Kidney capillary endothelial cell (primary cell): Measurements from ENCODE around the gene MEIS3.

Source experiments
- DNase-seq: peaks from one replicate; pipeline ENCODE4 v3.0.0-alpha.2; 2018; ENCODE audit warnings: low spot score

The MEIS3 gene

DNA sequence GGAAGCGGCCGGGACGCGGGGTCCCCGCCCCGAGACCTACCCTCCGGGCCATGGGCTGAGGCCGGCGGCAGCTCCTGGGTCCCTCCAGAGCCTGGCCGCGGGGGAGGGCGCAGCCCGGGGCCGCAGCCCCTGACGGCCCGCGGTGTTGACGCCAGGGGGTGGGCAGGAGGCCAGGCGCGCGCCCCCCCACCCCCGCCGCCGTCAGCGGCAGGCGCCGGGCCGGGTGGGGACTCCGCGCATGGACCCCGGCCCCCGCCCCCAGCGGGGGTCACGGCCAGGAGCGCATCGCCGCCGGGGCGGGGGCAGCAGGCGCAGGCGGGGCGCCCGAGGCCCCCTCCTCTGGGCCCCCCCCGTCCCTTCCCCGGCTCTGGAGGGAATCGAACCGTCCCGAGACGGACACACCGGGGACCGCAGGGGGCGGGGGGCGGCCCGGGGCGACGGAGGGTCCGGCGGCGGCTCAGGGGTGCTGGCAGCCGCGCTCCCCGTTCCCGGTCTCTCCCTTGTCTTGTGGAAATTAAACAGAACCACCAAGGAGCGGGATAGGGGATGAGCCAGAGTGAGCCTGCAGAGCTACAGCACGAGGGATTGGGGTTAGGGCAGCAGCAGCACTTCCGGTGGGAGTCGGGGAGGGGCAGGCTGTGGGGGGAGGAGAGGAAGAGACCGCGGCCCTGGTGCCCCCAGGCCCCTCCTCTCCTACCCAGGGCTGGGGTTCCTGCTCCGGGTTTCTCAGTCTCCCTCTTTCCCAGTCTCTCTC lies at the start of gene MEIS3:
Gene MEIS3, minus strand, starts transcription at position 498 of the 754 bp plus-strand sequence. Its CDS starts 446 bp downstream, at position 52.
- no peak for DNase-seq

GRCh38 chr19:47467914-47468313 lies 48.6 kb upstream of the MEIS3 start:
- no peak for DNase-seq

GRCh38 chr19:47465957-47466356 lies 46.6 kb upstream of the MEIS3 start:
- DNase-seq = no peak

- no peak for DNase-seq
These were observed 45.5 kb upstream of the MEIS3 start for GRCh38 chr19:47464675-47465419.

- DNase-seq = no peak
These were observed 42.5 kb upstream of the MEIS3 start for GRCh38 chr19:47461876-47462275.

DNA sequence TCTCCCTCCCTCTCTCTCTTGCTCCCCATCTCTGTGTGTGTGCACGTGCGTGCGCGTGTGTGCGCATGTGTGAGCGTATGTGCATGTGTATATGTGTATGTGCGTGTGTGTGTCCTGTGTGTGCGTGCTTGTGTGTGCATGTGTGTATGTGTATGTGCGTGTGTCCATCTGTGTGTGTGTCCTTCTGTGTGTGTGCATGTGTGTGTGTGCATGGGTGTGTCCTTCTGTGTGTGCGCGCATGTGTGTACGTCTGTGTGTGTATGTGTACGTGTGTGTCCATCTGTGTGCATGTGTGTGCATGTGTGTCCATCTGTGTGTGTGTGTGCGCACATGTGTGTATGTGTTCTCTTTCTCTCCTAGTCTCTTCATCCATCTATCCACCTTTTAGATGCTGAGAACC lies 40.1 kb upstream of the MEIS3 start:
- no peak for DNase-seq

GRCh38 chr19:47458672-47459071 lies 39.3 kb upstream of the MEIS3 start:
- DNase-seq = no peak

DNA sequence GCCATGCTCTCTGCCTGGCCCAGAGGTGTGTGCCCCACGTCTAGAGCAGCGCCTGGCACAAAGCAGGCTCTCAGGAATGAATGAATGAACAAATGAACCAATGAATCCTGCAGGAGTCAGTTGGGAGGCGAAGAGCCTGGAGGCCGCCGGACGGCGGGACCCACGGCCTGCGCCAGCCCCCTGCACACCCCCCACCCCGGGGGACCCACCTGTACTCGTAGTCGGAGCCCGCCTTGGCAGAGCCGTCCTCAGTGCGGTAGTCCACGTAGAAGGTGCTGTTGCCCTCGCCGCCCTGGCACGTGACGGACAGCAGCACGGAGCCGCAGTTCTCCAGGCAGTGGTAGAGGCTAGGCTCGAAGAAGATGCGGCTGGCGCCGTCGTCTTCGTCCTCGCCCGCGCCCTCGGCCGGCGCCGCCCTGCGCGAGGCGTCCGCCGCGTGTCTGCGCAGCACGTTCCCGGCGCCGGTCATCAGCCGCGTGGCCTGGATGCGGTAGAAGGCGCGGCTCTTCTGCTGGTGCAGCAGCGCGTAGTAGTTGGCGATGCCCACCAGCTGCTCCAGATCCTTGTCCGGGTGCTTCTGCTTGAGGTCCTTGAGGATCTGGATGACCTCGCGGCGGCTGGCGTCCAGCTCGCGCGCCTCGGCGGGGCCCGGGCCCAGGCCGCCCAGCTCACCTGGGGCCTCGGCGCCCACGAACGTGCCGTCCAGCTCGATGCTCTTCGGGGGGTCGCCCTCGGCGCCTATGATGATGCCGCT lies 37.6 kb upstream of the MEIS3 start:
- DNase-seq = no peak

DNA sequence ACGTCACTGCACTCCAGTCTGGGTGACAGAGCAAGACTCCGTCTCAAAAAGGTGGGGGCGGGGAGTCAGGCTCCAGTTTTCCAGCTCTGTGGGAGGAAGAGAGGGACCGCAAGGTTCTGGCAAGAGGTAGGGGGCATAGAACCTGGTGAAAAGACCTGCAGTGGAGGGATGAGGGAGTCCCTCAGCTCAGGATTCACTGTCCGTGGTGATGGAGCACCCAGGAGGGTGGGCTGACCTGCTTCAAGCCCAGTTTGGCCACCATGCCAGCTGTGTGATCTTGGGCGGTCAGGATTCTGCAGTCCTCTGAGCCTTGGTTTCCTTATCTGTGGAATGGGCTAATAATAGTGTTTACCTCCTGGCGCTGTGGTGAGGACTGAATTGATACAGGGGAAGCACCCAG lies 31.2 kb upstream of the MEIS3 start:
- no peak for DNase-seq

DNA sequence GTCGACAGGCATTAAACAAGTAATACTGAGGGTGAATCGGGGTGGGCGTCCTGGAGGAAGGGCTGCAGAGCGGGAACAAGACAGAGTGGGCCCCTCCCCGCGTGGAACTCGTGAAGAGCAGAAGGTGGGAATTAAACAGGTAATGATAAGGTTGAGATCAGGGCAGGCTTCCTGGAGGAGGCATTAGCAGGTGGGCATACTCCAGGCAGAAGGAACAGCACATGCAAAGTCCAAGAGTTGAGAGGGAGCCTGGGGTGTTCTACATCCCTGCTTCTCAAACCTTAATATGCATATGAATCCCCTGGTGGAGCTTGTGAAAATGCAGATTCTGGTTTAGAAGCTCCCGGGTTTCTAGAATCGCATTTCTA lies 29.0 kb upstream of the MEIS3 start:
- DNase-seq = no peak

- DNase-seq = peak; percentile 66
These were observed 28.4 kb upstream of the MEIS3 start for GRCh38 chr19:47447470-47448359.

DNA sequence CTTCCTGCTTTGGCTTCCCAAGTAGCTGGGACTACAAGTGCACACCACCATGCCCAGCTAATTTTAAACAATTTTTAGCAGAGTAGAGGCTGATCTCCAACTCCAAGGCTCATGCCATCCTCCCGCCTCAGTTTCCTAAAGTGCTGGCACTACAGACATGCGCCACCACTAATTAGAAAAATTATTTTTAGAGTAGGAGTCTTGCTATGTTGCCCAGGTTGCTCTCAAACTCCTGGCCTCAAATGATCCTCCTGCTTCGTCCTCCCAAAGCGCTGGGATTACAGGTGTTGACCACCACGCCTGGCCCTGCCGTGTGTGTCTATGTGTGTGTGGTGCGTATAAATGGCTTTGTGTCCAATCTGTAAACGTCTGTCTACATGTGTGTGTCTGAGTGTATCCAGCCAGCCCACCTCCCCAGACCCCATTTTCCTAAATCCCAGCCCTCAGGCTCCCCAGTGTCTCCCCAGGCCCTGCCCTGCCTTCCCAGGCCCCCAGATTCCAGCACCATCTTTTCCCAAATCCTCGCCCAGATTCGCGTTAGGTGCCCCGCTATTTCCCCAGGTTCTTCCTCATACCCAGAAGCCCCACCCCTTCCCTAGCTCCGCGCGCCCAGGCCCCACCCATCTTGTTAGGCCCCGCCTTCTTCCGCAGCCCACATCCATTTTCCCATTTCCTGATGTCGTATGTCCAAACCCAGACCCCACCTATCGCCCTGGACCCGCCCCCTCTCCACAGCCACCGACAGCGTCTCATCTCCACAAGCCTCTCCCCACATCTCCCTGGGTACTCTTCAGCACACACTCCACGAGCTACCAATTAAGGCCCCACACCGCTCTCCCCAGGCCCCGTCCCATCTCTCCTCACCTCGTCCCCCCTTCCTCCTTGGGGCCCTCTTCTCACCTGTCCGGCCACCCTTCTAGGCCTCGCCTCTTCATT lies 27.5 kb upstream of the MEIS3 start:
- DNase-seq = no peak

- DNase-seq = no peak
These were observed 26.6 kb upstream of the MEIS3 start for GRCh38 chr19:47445937-47446402.

GRCh38 chr19:47445527-47445926 lies 26.2 kb upstream of the MEIS3 start:
- no peak for DNase-seq

GRCh38 chr19:47444388-47444821 lies 25.1 kb upstream of the MEIS3 start:
- no peak for DNase-seq

DNA sequence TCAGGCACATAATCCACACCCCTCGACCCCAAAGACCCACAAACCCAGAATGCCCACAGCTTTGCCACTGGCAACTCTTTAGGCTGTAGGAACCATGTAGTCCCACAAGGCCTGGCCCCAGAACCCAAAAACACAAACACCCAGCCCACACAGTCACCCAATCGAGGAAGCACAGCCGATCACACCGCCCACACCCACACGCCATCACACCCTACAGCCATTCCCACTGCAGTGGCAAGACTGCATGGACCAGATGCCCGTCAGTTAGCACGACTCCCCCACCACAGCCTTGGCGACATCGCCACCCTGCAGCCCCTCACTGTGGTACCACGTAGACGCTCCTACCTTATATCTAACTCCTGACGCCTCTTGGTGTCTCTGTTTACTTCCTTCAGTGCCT lies 24.0 kb upstream of the MEIS3 start:
- no peak for DNase-seq

- DNase-seq = no peak
These were observed 19.5 kb upstream of the MEIS3 start for GRCh38 chr19:47438793-47439220.

DNA sequence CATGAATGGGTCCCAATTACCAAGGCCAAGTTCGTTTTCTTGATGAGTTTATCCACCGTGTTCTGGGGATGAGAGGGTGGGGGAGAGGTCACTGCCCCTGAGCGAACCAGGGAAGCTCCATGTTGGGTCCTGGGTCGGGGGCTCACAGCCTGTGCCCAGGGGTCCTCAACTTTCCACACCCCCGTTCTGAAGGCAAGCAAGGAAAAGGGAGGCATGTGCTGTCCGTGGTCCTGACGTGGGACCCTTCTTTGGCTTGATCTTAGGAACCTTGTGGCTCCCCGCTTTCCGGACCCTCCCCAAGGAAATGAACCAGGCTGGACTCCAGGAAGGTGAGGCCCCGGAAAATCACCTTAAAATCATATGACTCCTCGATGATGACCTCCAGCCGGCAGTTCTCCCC lies 18.2 kb upstream of the MEIS3 start:
- DNase-seq = no peak

GRCh38 chr19:47436712-47437401 lies 17.5 kb upstream of the MEIS3 start:
- no peak for DNase-seq

GRCh38 chr19:47435883-47436417 lies 16.6 kb upstream of the MEIS3 start:
- DNase-seq = no peak
